ENCODE data around the gene ASB1.
A peak's percentile ranks its signal among the peaks of the same experiment; 100 is the strongest.
"Not testable (repeated sequence)": the region's sequence is repeated elsewhere in the genome, so short reads cannot be mapped to it uniquely, and the experiment has no call there.

Gene ASB1

DNA sequence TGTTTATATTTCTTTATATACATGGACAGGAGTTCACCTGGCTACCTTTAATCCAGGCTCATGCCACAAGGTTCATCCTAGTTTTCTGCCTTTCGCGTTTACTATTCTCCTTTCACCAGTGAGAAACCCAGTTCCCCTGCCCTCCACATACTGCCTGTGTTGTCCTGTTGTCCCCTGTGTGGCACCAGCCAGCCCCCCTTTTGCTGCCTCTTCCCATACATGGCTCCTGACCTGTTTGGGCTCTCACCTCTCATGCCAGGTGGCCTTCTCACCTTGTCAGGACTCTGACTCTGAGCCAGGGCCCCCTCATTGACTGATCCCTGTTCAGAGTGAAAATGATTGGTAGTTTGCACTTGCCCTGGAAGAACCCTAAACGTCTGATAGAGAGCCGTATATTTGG, 13.6 kb downstream of the ASB1 start:
- H4K12ac ChIP-seq (ENCODE audit: low read depth, low read length): no peak overlapping the region
- no peaks in the 10 kb centered on the region for H3K79me1 ChIP-seq (ENCODE audit: low read length)
- H4K8ac ChIP-seq (ENCODE audit: low read depth, low read length): no peak overlapping the region
- no peak overlapping the region for H2BK5ac ChIP-seq (ENCODE audit: low read depth, low read length, poor library complexity)
- H3K23ac ChIP-seq (ENCODE audit: low read length): no peak overlapping the region
- H3K4me1 ChIP-seq (ENCODE audit: control insufficient read depth in 1 of 2, insufficient read depth in 2 of 2, low read length in 2 of 2): no peaks in the 10 kb centered on the region
- H3K27ac ChIP-seq (ENCODE audit: low read depth, low read length): no peak overlapping the region
- peak overlapping the region; percentile 59 for H3K4ac ChIP-seq (ENCODE audit: low read depth, low read length)
- H3K18ac ChIP-seq (ENCODE audit: low read length): no peak overlapping the region
- peaks cover 2% of the 10 kb centered on the region for H3K79me2 ChIP-seq (ENCODE audit: control insufficient read depth, insufficient read depth, low read length, poor library complexity)
- H2AFZ ChIP-seq (ENCODE audit: insufficient read depth, low read length, poor library complexity): peak overlapping the region; percentile 23
- WGBS (ENCODE audit: extremely low coverage, insufficient coverage, insufficient read length): no CpG with 5 or more reads among the region's 4 CpGs
- no peaks in the 10 kb centered on the region for H3K9me3 ChIP-seq (ENCODE audit: insufficient read depth, low read depth, low read length)
- no peak overlapping the region for H2AK5ac ChIP-seq (ENCODE audit: low read length)
- H2BK120ac ChIP-seq (ENCODE audit: insufficient read depth, low read length, poor library complexity): no peak overlapping the region
- H3K14ac ChIP-seq (ENCODE audit: low read length): no peak overlapping the region
- H3K9ac ChIP-seq (ENCODE audit: low read length): no peak overlapping the region
- no peak for DNase-seq
- H3K27me3 ChIP-seq (ENCODE audit: insufficient read depth, low read length): no peaks in the 10 kb centered on the region
- H3K36me3 ChIP-seq (ENCODE audit: control insufficient read depth in 1 of 2, insufficient read depth in 2 of 2, low read length in 2 of 2): peaks cover 25 to 29% of the 10 kb centered on the region in 2 experiments
- H2BK12ac ChIP-seq (ENCODE audit: low read length): no peak overlapping the region
- no peak overlapping the region for H4K91ac ChIP-seq (ENCODE audit: low read depth, low read length)
- H3K4me3 ChIP-seq (ENCODE audit: low read depth, low read length): no peak overlapping the region
- no peak overlapping the region for H3K4me2 ChIP-seq (ENCODE audit: low read length)

DNA sequence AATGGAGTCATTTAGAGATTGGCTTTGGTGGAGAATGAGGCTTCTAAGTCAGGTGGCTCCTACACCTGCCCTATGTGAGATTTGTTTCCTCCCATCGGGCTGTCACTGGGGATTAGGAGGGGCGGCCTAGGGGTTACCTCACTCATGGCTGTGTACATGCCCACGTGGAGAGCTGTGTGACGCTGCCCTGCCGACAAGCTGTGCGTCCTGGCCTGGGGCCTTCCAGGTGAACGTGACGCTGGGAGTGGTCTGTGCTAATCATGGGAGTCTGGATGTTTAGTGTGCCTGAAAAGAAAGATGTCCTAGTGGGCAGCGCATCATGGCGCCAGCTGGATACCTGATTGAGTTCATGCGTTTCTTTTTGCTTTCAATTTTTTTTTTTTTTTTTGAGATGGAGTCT, 14.0 kb downstream of the ASB1 start:
- H2BK120ac ChIP-seq (ENCODE audit: insufficient read depth, low read length, poor library complexity): no peak overlapping the region
- no peak overlapping the region for H2BK5ac ChIP-seq (ENCODE audit: low read depth, low read length, poor library complexity)
- WGBS (ENCODE audit: extremely low coverage, insufficient coverage, insufficient read length): no CpG with 5 or more reads among the region's 11 CpGs
- H3K79me1 ChIP-seq (ENCODE audit: low read length): no peaks in the 10 kb centered on the region
- no peak overlapping the region for H2AFZ ChIP-seq (ENCODE audit: insufficient read depth, low read length, poor library complexity)
- H3K4me1 ChIP-seq (ENCODE audit: control insufficient read depth in 1 of 2, insufficient read depth in 2 of 2, low read length in 2 of 2): no peaks in the 10 kb centered on the region
- peaks cover 2% of the 10 kb centered on the region for H3K79me2 ChIP-seq (ENCODE audit: control insufficient read depth, insufficient read depth, low read length, poor library complexity)
- H3K14ac ChIP-seq (ENCODE audit: low read length): no peak overlapping the region
- H2AK5ac ChIP-seq (ENCODE audit: low read length): no peak overlapping the region
- peak overlapping the region; percentile 37 for H3K18ac ChIP-seq (ENCODE audit: low read length)
- H4K12ac ChIP-seq (ENCODE audit: low read depth, low read length): no peak overlapping the region
- H3K4ac ChIP-seq (ENCODE audit: low read depth, low read length): no peak overlapping the region
- peak overlapping the region; percentile 53 for H3K23ac ChIP-seq (ENCODE audit: low read length)
- H4K8ac ChIP-seq (ENCODE audit: low read depth, low read length): no peak overlapping the region
- no peak overlapping the region for H4K91ac ChIP-seq (ENCODE audit: low read depth, low read length)
- no peak overlapping the region for H3K9ac ChIP-seq (ENCODE audit: low read length)
- peaks cover 22 to 29% of the 10 kb centered on the region in 2 experiments for H3K36me3 ChIP-seq (ENCODE audit: control insufficient read depth in 1 of 2, insufficient read depth in 2 of 2, low read length in 2 of 2)
- H3K9me3 ChIP-seq (ENCODE audit: insufficient read depth, low read depth, low read length): no peaks in the 10 kb centered on the region
- H3K27me3 ChIP-seq (ENCODE audit: insufficient read depth, low read length): no peaks in the 10 kb centered on the region
- DNase-seq: no peak
- H3K4me3 ChIP-seq (ENCODE audit: low read depth, low read length): no peak overlapping the region
- H3K4me2 ChIP-seq (ENCODE audit: low read length): no peak overlapping the region
- no peak overlapping the region for H2BK12ac ChIP-seq (ENCODE audit: low read length)
- H3K27ac ChIP-seq (ENCODE audit: low read depth, low read length): no peak overlapping the region

- Histone ChIP-seq H4K8ac (ENCODE audit: low read depth, low read length) (no peak overlapping the region), H3K9ac (ENCODE audit: low read length) (no peak overlapping the region), H2BK120ac (ENCODE audit: insufficient read depth, low read length, poor library complexity) (no peak overlapping the region), H3K4me3 (ENCODE audit: low read depth, low read length) (no peak overlapping the region), H3K9me3 (ENCODE audit: insufficient read depth, low read depth, low read length) (no peaks in the 10 kb centered on the region), H2BK12ac (ENCODE audit: low read length) (no peak overlapping the region), H2AK5ac (ENCODE audit: low read length) (no peak overlapping the region), H3K4me1 (ENCODE audit: control insufficient read depth in 1 of 2, insufficient read depth in 2 of 2, low read length in 2 of 2) (no peaks in the 10 kb centered on the region), H3K14ac (ENCODE audit: low read length) (no peak overlapping the region), H3K4ac (ENCODE audit: low read depth, low read length) (peak overlapping the region; percentile 19), H4K91ac (ENCODE audit: low read depth, low read length) (no peak overlapping the region), H2BK5ac (ENCODE audit: low read depth, low read length, poor library complexity) (no peak overlapping the region), H3K27ac (ENCODE audit: low read depth, low read length) (no peak overlapping the region), H3K36me3 (ENCODE audit: control insufficient read depth in 1 of 2, insufficient read depth in 2 of 2, low read length in 2 of 2) (peaks cover 28 to 34% of the 10 kb centered on the region in 2 experiments), H3K23ac (ENCODE audit: low read length) (no peak overlapping the region), H3K18ac (ENCODE audit: low read length) (no peak overlapping the region), H3K79me1 (ENCODE audit: low read length) (no peaks in the 10 kb centered on the region), H4K12ac (ENCODE audit: low read depth, low read length) (no peak overlapping the region), H3K27me3 (ENCODE audit: insufficient read depth, low read length) (no peaks in the 10 kb centered on the region), H3K79me2 (ENCODE audit: control insufficient read depth, insufficient read depth, low read length, poor library complexity) (peaks cover 2% of the 10 kb centered on the region), H3K4me2 (ENCODE audit: low read length) (no peak overlapping the region), H2AFZ (ENCODE audit: insufficient read depth, low read length, poor library complexity) (no peak overlapping the region)
- DNase-seq: no peak
- no CpG with 5 or more reads among the region's 17 CpGs for WGBS (ENCODE audit: extremely low coverage, insufficient coverage, insufficient read length)
Observed at GRCh38 chr2:238441262-238442114, 14.8 kb downstream of the ASB1 start.

GRCh38 chr2:238442257-238442656, 15.5 kb downstream of the ASB1 start:
- H4K8ac ChIP-seq (ENCODE audit: low read depth, low read length); H2BK120ac ChIP-seq (ENCODE audit: insufficient read depth, low read length, poor library complexity); H3K9me3 ChIP-seq (ENCODE audit: insufficient read depth, low read depth, low read length); H2BK12ac ChIP-seq (ENCODE audit: low read length); H3K4me3 ChIP-seq (ENCODE audit: low read depth, low read length); H3K23ac ChIP-seq (ENCODE audit: low read length); H3K79me1 ChIP-seq (ENCODE audit: low read length); H3K9ac ChIP-seq (ENCODE audit: low read length); H3K27me3 ChIP-seq (ENCODE audit: insufficient read depth, low read length); H3K79me2 ChIP-seq (ENCODE audit: control insufficient read depth, insufficient read depth, low read length, poor library complexity); H3K4me1 ChIP-seq (ENCODE audit: control insufficient read depth in 1 of 2, insufficient read depth in 2 of 2, low read length in 2 of 2); H3K4ac ChIP-seq (ENCODE audit: low read depth, low read length); H2AFZ ChIP-seq (ENCODE audit: insufficient read depth, low read length, poor library complexity); DNase-seq; H3K4me2 ChIP-seq (ENCODE audit: low read length); H2BK5ac ChIP-seq (ENCODE audit: low read depth, low read length, poor library complexity); H4K12ac ChIP-seq (ENCODE audit: low read depth, low read length); H4K91ac ChIP-seq (ENCODE audit: low read depth, low read length); H3K14ac ChIP-seq (ENCODE audit: low read length); H3K27ac ChIP-seq (ENCODE audit: low read depth, low read length); H3K18ac ChIP-seq (ENCODE audit: low read length); H2AK5ac ChIP-seq (ENCODE audit: low read length): not testable (repeated sequence)
- WGBS (ENCODE audit: extremely low coverage, insufficient coverage, insufficient read length): no CpG with 5 or more reads among the region's 6 CpGs
- peaks cover 33 to 41% of the 10 kb centered on the region in 2 experiments for H3K36me3 ChIP-seq (ENCODE audit: control insufficient read depth in 1 of 2, insufficient read depth in 2 of 2, low read length in 2 of 2)

Data from trophoblast cell (in vitro differentiated cells and primary cell).